ENCODE results near the gene WDR4. TPM values are rescaled to one million over a fixed set of nuclear protein-coding genes. Genes with fewer than 3 reads are reported as not detected.

WDR4 gene
- polyA plus RNA-seq, 1 of the 3 experiments (the other 2 are of a cell fraction) = 26.5 TPM

DNA sequence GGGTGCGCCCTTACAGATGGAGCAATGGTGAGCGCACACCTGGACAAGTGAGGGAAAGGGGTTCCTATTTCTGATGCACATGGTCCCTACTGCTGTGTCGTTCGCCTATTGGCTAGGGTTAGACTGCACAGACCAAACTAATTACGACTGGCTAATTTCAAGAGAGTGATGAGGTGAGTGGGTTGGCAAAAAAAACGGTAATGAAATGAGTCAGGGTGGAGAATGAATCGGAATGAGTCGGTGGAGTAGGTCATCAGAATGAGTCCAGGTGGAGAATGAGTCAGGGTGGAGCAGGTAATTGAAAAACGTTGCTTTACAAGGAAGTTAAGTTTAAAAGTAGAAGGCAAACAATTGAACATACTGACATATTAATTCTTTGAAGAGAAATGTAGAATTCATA, 79.8 kb downstream of the WDR4 start:
- H3K27ac ChIP-seq (ENCODE audit: low read depth in 2 of 2, low read length in 1 of 2) = no peak overlapping the region
- H3K9me2 ChIP-seq = no peaks in the 10 kb centered on the region
- H3K36me3 ChIP-seq (replicated peaks in 1 of 2; ENCODE audit: control insufficient read depth in 1 of 2, insufficient read depth in 2 of 2, low read length in 1 of 2) = no peaks in the 10 kb centered on the region
- H4K20me1 ChIP-seq (ENCODE audit: insufficient read depth) = no peaks in the 10 kb centered on the region
- H3F3A ChIP-seq (replicated peaks; ENCODE audit: insufficient read depth) = no peaks in the 10 kb centered on the region
- H3K9me3 ChIP-seq = no peaks in the 10 kb centered on the region
- no peak for DNase-seq
- H2AFZ ChIP-seq (ENCODE audit: low read depth) = no peak overlapping the region
- H3K4me1 ChIP-seq (ENCODE audit: control insufficient read depth in 1 of 2, insufficient read depth in 2 of 2, low read depth in 1 of 2, low read length in 1 of 2) = no peaks in the 10 kb centered on the region
- ChIA-PET POLR2A (no interaction called here), CTCF (no interaction called here)
- no peaks in the 10 kb centered on the region for H3K27me3 ChIP-seq (ENCODE audit: insufficient read depth)
- WGBS (ENCODE audit: low lambda C conversion rate) = 45% methylated on average over 9 of the region's 9 CpGs
- H3K4me3 ChIP-seq (ENCODE audit: low read depth in 2 of 2, low read length in 1 of 2) = no peak overlapping the region
- H3K9ac ChIP-seq = no peak overlapping the region
- no peaks in the 10 kb centered on the region for H3K79me2 ChIP-seq (ENCODE audit: insufficient read depth)
- TF ChIP-seq, protein P1, sequence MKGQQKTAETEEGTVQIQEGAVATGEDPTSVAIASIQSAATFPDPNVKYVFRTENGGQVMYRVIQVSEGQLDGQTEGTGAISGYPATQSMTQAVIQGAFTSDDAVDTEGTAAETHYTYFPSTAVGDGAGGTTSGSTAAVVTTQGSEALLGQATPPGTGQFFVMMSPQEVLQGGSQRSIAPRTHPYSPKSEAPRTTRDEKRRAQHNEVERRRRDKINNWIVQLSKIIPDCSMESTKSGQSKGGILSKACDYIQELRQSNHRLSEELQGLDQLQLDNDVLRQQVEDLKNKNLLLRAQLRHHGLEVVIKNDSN (IDR thresholded peaks at IDR 0.05; ENCODE audit: borderline replicate concordance, low read depth) = no peak
- TF ChIP-seq JUND (IDR thresholded peaks at IDR 0.05) (no peak), ELF1 (IDR thresholded peaks at IDR 0.05) (no peak), EP300 (IDR thresholded peaks at IDR 0.05; ENCODE audit: borderline replicate concordance in 1 of 2, low read depth in 1 of 2, low read length in 1 of 2) (no peak), EZH2phosphoT487 (IDR thresholded peaks at IDR 0.05; ENCODE audit: borderline replicate concordance, low read depth) (no peak), TEAD4 (IDR thresholded peaks at IDR 0.05; ENCODE audit: borderline replicate concordance, insufficient read depth) (no peak), RFX5 (IDR thresholded peaks at IDR 0.05; ENCODE audit: low read length) (no peak), MEF2A (IDR thresholded peaks at IDR 0.05; ENCODE audit: borderline replicate concordance, low read depth) (no peak), FOXM1 (IDR thresholded peaks at IDR 0.05; ENCODE audit: low read depth) (no peak), NFIC (IDR thresholded peaks at IDR 0.05; ENCODE audit: borderline replicate concordance) (no peak), YY1 (IDR thresholded peaks at IDR 0.05; ENCODE audit: low read depth) (no peak), FOSL2 (IDR thresholded peaks at IDR 0.05; ENCODE audit: borderline replicate concordance, low read depth) (no peak), SIN3A (IDR thresholded peaks at IDR 0.05; ENCODE audit: borderline replicate concordance, low read depth, low read length) (no peak)
- TF ChIP-seq, protein P2, sequence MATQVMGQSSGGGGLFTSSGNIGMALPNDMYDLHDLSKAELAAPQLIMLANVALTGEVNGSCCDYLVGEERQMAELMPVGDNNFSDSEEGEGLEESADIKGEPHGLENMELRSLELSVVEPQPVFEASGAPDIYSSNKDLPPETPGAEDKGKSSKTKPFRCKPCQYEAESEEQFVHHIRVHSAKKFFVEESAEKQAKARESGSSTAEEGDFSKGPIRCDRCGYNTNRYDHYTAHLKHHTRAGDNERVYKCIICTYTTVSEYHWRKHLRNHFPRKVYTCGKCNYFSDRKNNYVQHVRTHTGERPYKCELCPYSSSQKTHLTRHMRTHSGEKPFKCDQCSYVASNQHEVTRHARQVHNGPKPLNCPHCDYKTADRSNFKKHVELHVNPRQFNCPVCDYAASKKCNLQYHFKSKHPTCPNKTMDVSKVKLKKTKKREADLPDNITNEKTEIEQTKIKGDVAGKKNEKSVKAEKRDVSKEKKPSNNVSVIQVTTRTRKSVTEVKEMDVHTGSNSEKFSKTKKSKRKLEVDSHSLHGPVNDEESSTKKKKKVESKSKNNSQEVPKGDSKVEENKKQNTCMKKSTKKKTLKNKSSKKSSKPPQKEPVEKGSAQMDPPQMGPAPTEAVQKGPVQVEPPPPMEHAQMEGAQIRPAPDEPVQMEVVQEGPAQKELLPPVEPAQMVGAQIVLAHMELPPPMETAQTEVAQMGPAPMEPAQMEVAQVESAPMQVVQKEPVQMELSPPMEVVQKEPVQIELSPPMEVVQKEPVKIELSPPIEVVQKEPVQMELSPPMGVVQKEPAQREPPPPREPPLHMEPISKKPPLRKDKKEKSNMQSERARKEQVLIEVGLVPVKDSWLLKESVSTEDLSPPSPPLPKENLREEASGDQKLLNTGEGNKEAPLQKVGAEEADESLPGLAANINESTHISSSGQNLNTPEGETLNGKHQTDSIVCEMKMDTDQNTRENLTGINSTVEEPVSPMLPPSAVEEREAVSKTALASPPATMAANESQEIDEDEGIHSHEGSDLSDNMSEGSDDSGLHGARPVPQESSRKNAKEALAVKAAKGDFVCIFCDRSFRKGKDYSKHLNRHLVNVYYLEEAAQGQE (IDR thresholded peaks at IDR 0.05; ENCODE audit: low read depth, low read length) = no peak
- TF ChIP-seq, protein P3, sequence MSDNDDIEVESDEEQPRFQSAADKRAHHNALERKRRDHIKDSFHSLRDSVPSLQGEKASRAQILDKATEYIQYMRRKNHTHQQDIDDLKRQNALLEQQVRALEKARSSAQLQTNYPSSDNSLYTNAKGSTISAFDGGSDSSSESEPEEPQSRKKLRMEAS (IDR thresholded peaks at IDR 0.05; ENCODE audit: low read depth) = no peak
- TF ChIP-seq, protein P4, sequence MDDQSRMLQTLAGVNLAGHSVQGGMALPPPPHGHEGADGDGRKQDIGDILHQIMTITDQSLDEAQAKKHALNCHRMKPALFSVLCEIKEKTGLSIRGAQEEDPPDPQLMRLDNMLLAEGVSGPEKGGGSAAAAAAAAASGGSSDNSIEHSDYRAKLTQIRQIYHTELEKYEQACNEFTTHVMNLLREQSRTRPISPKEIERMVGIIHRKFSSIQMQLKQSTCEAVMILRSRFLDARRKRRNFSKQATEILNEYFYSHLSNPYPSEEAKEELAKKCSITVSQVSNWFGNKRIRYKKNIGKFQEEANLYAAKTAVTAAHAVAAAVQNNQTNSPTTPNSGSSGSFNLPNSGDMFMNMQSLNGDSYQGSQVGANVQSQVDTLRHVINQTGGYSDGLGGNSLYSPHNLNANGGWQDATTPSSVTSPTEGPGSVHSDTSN (IDR thresholded peaks at IDR 0.05) = no peak
- TF ChIP-seq, protein P5, sequence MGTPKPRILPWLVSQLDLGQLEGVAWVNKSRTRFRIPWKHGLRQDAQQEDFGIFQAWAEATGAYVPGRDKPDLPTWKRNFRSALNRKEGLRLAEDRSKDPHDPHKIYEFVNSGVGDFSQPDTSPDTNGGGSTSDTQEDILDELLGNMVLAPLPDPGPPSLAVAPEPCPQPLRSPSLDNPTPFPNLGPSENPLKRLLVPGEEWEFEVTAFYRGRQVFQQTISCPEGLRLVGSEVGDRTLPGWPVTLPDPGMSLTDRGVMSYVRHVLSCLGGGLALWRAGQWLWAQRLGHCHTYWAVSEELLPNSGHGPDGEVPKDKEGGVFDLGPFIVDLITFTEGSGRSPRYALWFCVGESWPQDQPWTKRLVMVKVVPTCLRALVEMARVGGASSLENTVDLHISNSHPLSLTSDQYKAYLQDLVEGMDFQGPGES (IDR thresholded peaks at IDR 0.05; ENCODE audit: low read depth, low read length) = no peak
- TF ChIP-seq, protein P6, sequence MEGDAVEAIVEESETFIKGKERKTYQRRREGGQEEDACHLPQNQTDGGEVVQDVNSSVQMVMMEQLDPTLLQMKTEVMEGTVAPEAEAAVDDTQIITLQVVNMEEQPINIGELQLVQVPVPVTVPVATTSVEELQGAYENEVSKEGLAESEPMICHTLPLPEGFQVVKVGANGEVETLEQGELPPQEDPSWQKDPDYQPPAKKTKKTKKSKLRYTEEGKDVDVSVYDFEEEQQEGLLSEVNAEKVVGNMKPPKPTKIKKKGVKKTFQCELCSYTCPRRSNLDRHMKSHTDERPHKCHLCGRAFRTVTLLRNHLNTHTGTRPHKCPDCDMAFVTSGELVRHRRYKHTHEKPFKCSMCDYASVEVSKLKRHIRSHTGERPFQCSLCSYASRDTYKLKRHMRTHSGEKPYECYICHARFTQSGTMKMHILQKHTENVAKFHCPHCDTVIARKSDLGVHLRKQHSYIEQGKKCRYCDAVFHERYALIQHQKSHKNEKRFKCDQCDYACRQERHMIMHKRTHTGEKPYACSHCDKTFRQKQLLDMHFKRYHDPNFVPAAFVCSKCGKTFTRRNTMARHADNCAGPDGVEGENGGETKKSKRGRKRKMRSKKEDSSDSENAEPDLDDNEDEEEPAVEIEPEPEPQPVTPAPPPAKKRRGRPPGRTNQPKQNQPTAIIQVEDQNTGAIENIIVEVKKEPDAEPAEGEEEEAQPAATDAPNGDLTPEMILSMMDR (IDR thresholded peaks at IDR 0.05) = no peak
- no peak overlapping the region for H3K4me2 ChIP-seq
